Activated CD4-positive, alpha-beta T cell treated with anti-CD3 and anti-CD28 coated beads, Interleukin-2, amount 50 U/mL, for 4 hours (primary cell): ENCODE measurements around the gene MGAM2.
"Not testable (repeated sequence)": the region's sequence is repeated elsewhere in the genome, so short reads cannot be mapped to it uniquely, and the experiment has no call there.

Source experiments
- DNase-seq, 2 experiments: peaks; one replicate each; pipeline ENCODE4 v3.0.0-alpha.2; 2020

MGAM2 gene

DNA sequence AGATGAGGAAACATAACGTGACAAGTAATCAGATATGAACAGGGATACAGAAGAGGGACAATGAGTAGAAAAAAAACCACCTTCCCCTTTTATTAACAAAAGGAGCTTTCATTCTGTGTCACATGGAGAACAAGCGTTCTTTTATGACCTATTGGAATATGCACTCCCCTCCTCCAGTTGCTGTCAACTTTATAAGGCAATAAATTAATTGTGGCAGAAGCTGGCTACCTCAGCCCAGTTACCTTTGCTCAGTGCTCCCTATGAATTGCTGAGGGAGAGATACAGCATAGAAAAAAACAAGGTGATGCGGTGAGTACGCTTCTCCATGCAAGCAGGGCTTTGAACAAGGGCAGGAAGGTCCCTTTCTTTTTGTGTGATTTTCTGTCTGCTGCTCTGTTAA, at the start of gene MGAM2:
MGAM2 (plus strand) TSS at position 220 of the 400 bp plus-strand sequence. CDS start 5,156 bp downstream, outside the sequence.
- DNase-seq: no peak

- no peak for DNase-seq
These were observed 47.7 kb upstream of the MGAM2 start for GRCh38 chr7:142063551-142064442.

GRCh38 chr7:142066536-142066935, 45.0 kb upstream of the MGAM2 start:
- DNase-seq: no peak

GRCh38 chr7:142077762-142078161, 33.8 kb upstream of the MGAM2 start:
- DNase-seq: no peak

- no peak for DNase-seq
These were observed 27.9 kb upstream of the MGAM2 start for GRCh38 chr7:142083605-142084004.

DNA sequence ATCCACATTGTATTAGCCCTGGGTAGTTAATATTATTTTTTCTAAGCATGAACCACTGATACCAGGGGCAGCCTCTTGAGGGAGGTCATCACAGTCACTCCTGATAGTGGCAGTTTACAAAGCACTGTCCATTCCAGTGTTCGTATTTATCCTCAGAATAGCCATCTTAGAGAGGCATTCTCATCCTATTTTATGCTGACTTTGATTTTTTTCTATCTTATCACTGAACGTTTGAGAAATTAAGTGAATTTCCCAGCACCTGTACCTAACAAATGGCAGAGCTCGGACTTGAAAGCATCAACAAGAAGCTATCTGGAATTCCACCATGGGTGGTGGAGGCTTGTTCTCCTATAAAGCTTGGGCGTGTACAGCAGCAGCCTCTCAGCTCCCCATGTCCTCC, 26.1 kb upstream of the MGAM2 start:
- DNase-seq: no peak

DNA sequence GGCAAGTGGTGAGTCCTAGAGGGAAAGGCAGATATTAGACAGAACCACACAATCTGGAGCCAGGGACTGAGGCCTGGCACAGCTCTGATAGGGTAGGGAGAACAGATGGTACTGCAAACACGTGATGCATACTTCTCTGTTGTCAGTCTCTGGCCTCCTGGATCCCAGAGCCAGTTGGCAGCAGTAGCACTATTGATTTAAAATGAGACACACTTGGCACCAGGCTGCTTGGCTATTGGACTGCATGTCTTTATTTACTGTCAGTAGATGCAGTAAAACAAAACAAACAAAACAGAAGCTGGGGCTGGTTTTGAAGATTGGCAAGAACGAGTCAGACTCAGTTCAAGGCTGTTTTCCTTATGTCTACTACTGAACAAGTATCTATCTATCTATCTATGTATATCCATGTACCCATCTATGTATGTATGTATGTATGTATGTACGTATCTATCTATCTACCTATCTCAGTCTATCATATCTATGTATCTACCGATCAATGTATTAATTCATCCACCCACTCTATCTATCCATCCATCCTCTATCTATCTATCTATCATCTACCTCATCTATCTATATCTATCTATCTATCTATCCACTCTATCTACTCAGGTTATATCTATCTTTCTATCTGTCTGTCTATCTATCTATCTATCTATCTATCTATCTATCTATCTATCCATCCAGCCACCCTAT, 23.4 kb upstream of the MGAM2 start:
- no peak for DNase-seq

DNA sequence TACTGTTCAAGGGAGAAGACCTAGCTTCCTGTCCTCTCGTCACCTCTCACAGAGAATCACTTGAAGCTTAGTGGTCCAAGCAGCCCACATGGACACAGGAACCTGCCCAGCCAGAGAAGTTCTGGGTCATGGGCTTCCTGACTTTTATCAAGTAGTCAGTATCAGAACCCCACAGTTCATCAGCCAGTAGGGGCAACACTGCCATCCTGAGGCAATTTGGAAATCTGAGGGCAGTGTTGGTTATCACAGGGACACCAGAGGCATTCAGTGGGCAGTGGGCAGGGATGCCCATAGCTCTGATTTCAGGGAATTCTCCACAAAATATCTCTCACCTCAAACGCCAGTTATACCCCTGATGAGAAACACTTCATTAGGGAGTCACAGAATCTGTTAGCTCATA, 22.5 kb upstream of the MGAM2 start:
- DNase-seq: no peak

- no peak for DNase-seq
These were observed 19.6 kb upstream of the MGAM2 start for GRCh38 chr7:142091961-142092360.

GRCh38 chr7:142094861-142095260, 16.7 kb upstream of the MGAM2 start:
- DNase-seq: no peak

- no peak for DNase-seq
These were observed 13.9 kb upstream of the MGAM2 start for GRCh38 chr7:142097571-142097970.

- DNase-seq: no peak
These were observed 13.5 kb upstream of the MGAM2 start for GRCh38 chr7:142098004-142098403.

DNA sequence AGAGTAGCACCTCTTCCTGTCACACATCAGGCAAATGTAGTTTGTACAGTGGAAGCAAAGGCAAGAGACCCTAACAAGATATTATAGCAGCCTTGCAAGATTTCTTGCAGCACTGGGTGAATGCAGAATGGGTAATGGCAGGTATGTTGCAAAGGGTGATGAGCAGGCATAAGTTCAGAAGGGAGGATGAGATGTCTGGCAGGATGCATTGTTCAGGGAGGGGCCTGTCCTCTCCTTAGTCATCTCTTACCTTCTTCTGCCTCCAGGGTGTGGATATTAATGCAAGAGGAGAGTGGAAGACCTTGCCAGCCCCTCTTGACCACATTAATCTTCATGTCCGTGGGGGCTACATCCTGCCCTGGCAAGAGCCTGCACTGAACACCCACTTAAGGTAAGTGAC, 12.2 kb upstream of the MGAM2 start:
- DNase-seq: not testable (repeated sequence)

GRCh38 chr7:142100634-142101033, 10.9 kb upstream of the MGAM2 start:
- no peak for DNase-seq

GRCh38 chr7:142101794-142102193, 9.7 kb upstream of the MGAM2 start:
- not testable (repeated sequence) for DNase-seq

DNA sequence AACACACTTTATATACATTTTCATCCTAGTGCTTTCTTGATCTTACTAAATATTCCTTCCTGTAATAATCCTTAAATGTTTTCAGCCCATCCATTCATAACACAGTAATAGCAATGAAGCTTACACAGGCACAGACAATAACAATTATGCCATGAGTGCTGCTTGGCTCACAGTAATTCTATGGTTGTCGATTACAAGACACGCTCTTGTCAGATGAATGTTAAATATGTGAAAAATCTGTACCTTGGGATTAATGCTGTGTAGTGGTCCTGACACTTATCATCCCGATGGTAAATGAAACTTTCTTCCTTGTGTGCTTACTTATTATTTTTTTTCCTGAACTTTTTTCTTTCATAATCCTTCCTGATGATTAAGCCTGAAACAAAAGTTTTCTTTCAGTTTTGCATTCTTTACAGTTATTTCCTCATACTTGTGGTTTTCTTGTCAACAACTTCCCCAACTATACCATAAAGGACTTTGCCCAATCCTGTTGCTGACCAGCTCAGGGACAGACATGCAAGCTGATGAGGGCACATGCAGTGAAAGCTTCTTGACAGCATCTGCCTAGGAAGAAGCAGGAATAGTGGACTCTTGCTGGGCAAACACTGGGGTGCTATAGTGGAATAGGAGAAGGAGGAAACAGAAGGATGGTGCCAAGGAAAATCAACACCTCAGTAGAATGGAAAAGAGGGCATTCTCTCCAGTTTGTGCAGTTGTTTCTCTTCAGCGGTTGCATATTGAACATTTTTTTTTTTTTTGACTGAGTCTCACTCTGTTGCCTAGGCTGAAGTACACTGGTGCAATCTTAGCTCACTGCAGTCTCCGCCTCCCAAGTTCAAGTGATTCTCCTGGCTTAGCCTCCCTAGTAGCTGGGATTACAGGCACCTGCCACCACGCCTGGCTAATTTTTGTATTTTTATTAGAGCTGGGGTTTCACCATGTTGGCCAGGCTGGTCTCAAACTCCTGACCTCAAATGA, 6.7 kb upstream of the MGAM2 start:
- DNase-seq: no peak

DNA sequence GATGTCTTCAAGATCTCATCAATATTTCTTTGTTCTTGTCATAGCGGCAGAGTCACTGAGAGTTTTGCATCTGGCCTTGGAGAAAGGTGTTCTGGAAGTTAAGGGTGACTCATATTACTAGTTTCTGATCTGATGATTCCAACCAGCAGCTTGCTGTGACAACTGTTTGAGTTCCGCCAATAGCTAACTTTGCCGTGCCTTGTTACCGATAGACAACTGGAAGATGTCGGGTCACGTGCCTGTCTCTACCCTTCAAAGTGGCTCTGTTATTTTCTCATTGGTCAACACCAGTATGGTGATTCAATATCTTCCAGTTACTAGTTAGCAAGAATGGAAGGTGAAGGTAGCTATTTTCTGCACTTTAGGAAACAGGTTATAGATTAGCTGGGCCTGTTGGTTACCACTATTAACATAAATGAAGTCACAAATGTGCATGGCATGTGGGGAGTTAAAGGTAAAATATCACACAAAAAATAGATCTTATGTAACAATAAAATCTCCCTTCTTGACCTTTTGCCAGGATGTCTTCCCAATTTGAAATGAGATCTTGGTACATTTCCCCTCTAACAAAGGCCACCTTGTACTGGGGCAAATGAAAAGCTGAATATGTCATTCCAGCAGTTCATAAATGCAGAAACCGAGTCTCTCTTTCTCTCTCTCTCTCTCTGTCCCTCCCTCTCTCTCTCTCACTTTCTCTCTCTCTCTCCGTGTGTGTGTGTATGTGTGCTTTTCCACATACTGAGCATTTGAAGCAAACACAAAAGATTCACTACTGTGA, 2.6 kb upstream of the MGAM2 start:
- no peak for DNase-seq

DNA sequence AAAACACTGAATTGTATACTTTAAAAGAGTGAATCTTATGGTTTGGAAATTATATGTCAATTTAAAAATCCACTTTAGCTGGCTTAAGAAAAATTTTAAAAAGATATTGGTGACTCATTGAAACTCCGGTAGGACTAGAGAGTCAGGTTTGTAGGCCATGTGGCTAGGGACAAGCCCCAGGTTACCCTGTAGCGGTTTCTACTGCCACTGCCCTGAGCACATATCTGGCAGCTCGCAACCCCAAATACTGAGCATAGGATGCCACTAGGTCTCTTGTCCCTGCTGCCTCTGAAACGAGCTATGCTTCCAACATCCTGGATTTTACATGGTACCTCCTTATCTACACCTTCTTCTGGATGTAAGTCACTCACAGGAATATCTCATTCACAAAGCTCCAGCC, 1.4 kb upstream of the MGAM2 start:
- no peak for DNase-seq

DNA sequence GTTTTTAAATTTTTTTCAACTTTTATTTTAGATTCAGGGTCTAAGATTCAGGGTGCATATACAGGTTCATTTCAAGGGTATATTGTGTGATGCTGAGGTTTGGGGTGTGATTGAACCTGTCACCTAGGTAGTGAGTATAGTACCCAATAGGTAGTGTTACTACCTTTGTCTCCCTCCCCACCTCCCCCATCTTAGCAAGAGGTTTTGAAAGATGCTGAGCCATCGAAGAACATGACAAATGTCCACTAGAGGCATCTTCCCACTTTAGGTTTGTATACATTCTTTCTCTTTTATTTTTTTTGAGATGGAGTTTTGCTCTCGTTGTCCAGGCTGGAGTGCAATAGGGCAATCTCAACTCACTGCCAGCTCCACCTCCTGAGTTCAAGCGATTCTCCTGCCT, 880 bp upstream of the MGAM2 start:
- DNase-seq: no peak

- no peak for DNase-seq
These were observed 568 bp downstream of the MGAM2 start for GRCh38 chr7:142112086-142112485.

GRCh38 chr7:142114207-142114606, 2.7 kb downstream of the MGAM2 start:
- DNase-seq: no peak

- DNase-seq: no peak
These were observed 9.0 kb downstream of the MGAM2 start for GRCh38 chr7:142120524-142120923.
